KMS-11 (cell line): ENCODE measurements around the gene REPIN1.

ENCODE experiments used
- H2AFZ ChIP-seq: fragments of 200-600 bp; sonication (generic); 2 replicates; pipeline ENCODE4 v1.6.1; 2016; ENCODE audit warnings: antibody characterized with exemption, mixed run types, low read depth
- H3K27ac ChIP-seq: fragments of 200-600 bp; sonication (generic); 2 replicates; pipeline ENCODE4 v1.6.1; 2016; ENCODE audit warnings: mild to moderate bottlenecking, mixed run types
- H3K27me3 ChIP-seq: fragments of 200-600 bp; sonication (generic); 2 replicates; pipeline ENCODE4 v1.6.1; 2017; ENCODE audit warnings: mild to moderate bottlenecking, low read depth, mixed run types, moderate library complexity; ENCODE audit not compliant: insufficient read depth
- H3K36me3 ChIP-seq: fragments of 200-600 bp; sonication (generic); 2 replicates; pipeline ENCODE4 v1.6.1; 2017; ENCODE audit warnings: mild to moderate bottlenecking, mixed run types; ENCODE audit not compliant: insufficient read depth
- H3K4me1 ChIP-seq: fragments of 200-600 bp; sonication (generic); 2 replicates; pipeline ENCODE4 v1.6.1; 2016; ENCODE audit warnings: mild to moderate bottlenecking, low read depth, mixed run types; ENCODE audit not compliant: poor library complexity, severe bottlenecking
- H3K4me2 ChIP-seq: fragments of 200-600 bp; sonication (generic); 2 replicates; pipeline ENCODE4 v1.7.0; 2016; ENCODE audit warnings: mild to moderate bottlenecking, mixed run types
- H3K4me3 ChIP-seq: fragments of 200-600 bp; sonication (generic); IDR thresholded peaks from 2 replicates; pipeline ENCODE4 v1.6.1; 2017; ENCODE audit warnings: low read depth, low read length, mixed read lengths; ENCODE audit not compliant: insufficient read depth
- H3K79me2 ChIP-seq: fragments of 200-600 bp; sonication (generic); 2 replicates; pipeline ENCODE4 v1.6.1; 2016; ENCODE audit warnings: low read depth, mixed run types; ENCODE audit not compliant: insufficient read depth
- H3K9ac ChIP-seq: fragments of 200-600 bp; sonication (generic); 2 replicates; pipeline ENCODE4 v1.6.1; 2016; ENCODE audit warnings: mild to moderate bottlenecking, mixed run types
- H4K20me1 ChIP-seq: fragments of 200-600 bp; sonication (generic); 2 replicates; pipeline ENCODE4 v1.6.1; 2016; ENCODE audit warnings: mild to moderate bottlenecking, mixed run types; ENCODE audit not compliant: insufficient read depth
- TF ChIP-seq, protein P1 (sequence below): fragments of 200-600 bp; sonication (generic); conservative IDR thresholded peaks from 2 replicates; pipeline ENCODE4 v1.6.1; 2017; ENCODE audit warnings: low read depth, mild to moderate bottlenecking, antibody characterized with exemption, low read length, moderate library complexity, mixed read lengths

The REPIN1 gene

DNA sequence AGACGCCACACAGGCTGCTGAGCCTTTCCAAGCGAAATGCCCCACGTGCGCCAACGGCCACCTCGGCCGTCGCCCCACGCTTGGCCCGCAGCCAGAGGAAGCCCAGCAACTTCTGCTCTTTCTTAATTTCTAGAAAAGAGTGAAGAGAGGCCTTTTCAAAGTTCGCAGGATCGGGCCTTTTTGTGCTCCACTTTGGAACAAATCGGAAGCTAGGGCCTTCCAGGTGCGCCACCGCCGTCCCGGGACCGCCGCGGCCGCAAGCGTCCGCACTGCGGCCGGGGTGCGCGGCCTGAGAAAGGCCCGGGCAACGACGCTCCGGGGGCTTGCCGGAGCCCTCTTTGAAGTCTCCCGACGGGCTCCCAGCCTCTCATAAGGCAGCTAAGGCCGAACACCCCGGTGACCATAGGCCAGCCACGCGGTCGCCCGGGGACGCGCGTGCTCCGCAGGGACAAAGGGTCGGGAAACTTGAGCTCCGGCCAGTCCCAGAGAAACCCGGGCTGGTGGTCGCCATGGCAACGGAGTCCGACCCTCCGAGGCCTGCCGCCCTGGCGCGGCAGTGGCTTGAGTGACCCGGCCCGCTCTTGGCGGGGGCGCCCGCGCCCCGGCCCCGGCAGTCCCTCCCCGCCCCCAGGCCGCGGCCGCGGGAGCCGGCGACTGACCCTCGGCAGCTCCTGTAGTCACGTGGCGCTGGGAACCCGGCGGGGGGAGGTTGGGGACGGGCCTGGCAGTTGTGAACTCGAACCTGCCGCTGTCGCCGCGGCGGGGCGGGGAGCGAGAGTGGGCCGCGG, at the start of gene REPIN1:
Gene REPIN1, plus strand, starts transcription at position 727 of the 788 bp plus-strand sequence. CDS start 890 bp downstream, outside the sequence.
- H3K4me2 ChIP-seq, result peak within 1 kb of the TSS; percentile 97
- peaks cover 49% of the 10 kb centered on the region for H3K79me2 ChIP-seq
- peak within 1 kb of the TSS; percentile 25 for H3K4me3 ChIP-seq

DNA sequence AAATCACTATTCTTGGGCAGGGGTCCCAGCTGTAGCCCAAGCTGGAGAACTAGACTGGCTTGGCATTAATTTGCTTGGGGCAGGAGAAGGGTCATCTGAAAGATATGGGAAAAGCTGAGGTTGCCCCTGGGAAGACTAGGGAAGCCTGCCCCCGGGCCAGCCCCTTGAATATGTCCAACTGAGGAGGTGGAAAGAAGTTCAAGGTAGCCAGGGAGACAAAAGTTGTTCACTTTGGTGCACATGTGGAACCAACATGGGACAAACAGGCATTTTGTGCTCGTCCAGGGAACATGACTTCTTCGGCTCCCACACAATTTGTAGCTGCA, 46.9 kb upstream of the REPIN1 start:
- H3K4me2 ChIP-seq, result peak overlapping the region; percentile 80
- no peaks in the 10 kb centered on the region; the same call in 1 of the 2 replicates for H3K36me3 ChIP-seq
- no peaks in the 10 kb centered on the region for H4K20me1 ChIP-seq
- no peaks in the 10 kb centered on the region for H3K27me3 ChIP-seq
- peaks cover 70% of the 10 kb centered on the region for H3K79me2 ChIP-seq
- peak overlapping the region; percentile 93 for H3K27ac ChIP-seq
- H3K4me1 ChIP-seq, result peaks cover 51% of the 10 kb centered on the region
- peak overlapping the region; percentile 76; the same call in 1 of the 2 replicates for H2AFZ ChIP-seq
- H3K4me3 ChIP-seq, result no peak overlapping the region
- TF ChIP-seq, protein P1, sequence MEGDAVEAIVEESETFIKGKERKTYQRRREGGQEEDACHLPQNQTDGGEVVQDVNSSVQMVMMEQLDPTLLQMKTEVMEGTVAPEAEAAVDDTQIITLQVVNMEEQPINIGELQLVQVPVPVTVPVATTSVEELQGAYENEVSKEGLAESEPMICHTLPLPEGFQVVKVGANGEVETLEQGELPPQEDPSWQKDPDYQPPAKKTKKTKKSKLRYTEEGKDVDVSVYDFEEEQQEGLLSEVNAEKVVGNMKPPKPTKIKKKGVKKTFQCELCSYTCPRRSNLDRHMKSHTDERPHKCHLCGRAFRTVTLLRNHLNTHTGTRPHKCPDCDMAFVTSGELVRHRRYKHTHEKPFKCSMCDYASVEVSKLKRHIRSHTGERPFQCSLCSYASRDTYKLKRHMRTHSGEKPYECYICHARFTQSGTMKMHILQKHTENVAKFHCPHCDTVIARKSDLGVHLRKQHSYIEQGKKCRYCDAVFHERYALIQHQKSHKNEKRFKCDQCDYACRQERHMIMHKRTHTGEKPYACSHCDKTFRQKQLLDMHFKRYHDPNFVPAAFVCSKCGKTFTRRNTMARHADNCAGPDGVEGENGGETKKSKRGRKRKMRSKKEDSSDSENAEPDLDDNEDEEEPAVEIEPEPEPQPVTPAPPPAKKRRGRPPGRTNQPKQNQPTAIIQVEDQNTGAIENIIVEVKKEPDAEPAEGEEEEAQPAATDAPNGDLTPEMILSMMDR, result no peak
- H3K9ac ChIP-seq, result peak overlapping the region; percentile 98

More for the DNA sequence above, at the start of gene REPIN1:
- Histone ChIP-seq H3K9ac (peak within 1 kb of the TSS; percentile 100), H3K27ac (peak within 1 kb of the TSS; percentile 100), H3K36me3 (peaks cover 17% of the 10 kb centered on the region; the same call in 1 of the 2 replicates), H3K4me1 (peaks cover 64% of the 10 kb centered on the region), H4K20me1 (no peaks in the 10 kb centered on the region), H2AFZ (peak within 1 kb of the TSS; percentile 16; the same call in 1 of the 2 replicates), H3K27me3 (no peaks in the 10 kb centered on the region)
- TF ChIP-seq, protein P1, result no peak

DNA sequence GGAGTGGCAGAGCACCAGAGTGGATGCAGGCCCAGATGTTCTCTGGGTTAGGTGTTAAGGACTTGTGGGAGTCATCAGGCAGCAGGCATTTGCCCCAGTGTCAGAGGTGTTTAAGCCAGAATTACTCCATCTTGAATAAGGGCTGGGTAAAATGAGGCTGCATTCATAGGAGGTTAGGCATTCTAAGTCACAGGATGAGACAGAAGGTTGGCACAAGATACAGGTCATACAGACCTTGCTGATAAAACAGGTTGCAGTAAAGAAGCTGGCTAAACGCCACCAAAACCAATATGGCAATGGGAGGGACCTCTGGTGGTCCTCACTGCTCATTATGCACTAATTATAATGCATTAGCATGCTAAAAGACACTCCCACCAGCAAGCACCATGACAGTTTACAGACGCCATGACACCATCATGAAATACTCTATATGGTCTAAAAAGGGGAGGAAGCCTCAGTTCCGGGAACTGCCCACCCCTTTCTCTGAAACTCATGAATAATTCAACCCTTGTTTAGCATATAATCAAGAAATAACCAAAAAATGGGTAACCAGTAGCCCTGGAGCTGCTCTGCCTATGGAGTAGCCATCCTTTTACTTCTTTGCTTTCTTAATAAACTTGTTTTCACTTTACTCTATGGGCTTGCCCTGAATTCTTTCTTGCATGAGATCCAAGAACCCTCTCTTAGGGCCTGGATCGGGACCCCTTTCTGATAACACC, 46.3 kb upstream of the REPIN1 start:
- peaks cover 70% of the 10 kb centered on the region for H3K79me2 ChIP-seq
- H3K4me3 ChIP-seq, result no peak overlapping the region
- peak overlapping the region; percentile 80 for H3K4me2 ChIP-seq
- no peaks in the 10 kb centered on the region; the same call in 1 of the 2 replicates for H3K36me3 ChIP-seq
- peak overlapping the region; percentile 76; the same call in 1 of the 2 replicates for H2AFZ ChIP-seq
- peaks cover 51% of the 10 kb centered on the region for H3K4me1 ChIP-seq
- no peaks in the 10 kb centered on the region for H4K20me1 ChIP-seq
- TF ChIP-seq, protein P1, result no peak
- peak overlapping the region; percentile 93 for H3K27ac ChIP-seq
- H3K27me3 ChIP-seq, result no peaks in the 10 kb centered on the region
- H3K9ac ChIP-seq, result peak overlapping the region; percentile 98

DNA sequence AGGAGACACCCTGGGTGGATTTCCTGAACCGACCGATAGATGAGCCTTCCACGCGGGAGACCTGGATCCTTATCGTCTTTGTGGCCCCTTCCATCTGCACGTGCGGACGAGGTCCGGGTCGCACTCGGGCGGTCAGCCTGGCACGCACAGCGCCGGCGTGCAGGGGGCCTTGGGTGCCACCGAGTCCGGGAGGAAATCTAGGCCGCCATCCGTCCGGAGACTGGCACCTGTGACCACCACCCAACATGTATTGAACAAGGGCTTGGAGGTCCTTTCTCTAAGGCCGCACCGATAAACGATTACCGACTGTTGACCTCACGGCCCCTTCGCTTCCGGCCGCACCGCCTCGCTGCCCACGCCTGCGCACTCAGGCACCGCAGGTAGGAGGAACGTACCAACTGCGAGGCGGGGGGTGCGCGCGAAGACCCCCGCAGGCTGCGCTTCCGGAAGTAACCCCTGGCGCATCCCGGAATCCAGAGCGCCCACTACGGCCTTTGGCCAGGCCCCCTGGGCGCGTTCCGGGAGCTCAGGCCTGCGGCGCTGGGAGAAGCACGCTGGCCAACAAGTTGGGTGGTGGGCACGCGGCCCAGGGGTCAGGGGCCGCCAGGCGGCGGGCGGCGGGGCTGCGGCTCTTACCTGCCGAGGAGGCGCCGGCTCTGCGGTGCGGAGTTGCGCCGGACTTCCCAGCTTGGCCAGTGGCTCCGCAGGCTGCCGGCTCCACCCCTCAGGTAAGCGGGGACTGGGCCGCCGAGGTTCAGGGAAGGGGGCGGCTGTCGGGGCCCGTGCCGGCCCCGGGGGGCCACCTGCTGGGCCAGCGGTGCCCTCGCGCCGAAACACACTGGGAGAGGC, 45.6 kb upstream of the REPIN1 start, which contains the start of the genes ACTR3C and LRRC61:
Gene ACTR3C, minus strand, starts transcription at position 713 of the 849 bp plus-strand sequence. CDS start 28,249 bp downstream, outside the sequence.
Gene LRRC61, plus strand, starts transcription at position 523 of the 849 bp plus-strand sequence. CDS start 13,507 bp downstream, outside the sequence.
- H3K79me2 ChIP-seq, result peaks cover 69% of the 10 kb centered on the region
- H3K9ac ChIP-seq, result peak within 1 kb of the TSS; percentile 98
- H3K4me2 ChIP-seq, result peak within 1 kb of the TSS; percentile 80
- TF ChIP-seq, protein P1, result no peak; the same call in 1 of the 2 replicates
- no peak within 1 kb of the TSS for H3K4me3 ChIP-seq
- H4K20me1 ChIP-seq, result no peaks in the 10 kb centered on the region
- H3K4me1 ChIP-seq, result peaks cover 51% of the 10 kb centered on the region
- H3K27me3 ChIP-seq, result no peaks in the 10 kb centered on the region
- peak within 1 kb of the TSS; percentile 76 for H2AFZ ChIP-seq
- H3K36me3 ChIP-seq, result no peaks in the 10 kb centered on the region; the same call in 1 of the 2 replicates
- peak within 1 kb of the TSS; percentile 93 for H3K27ac ChIP-seq
